ENCODE data around the gene LOXL3.

Gene LOXL3

GRCh38 chr2:74496997-74497776 is 56.6 kb downstream of the LOXL3 start:
- DNase-seq (ENCODE audit: low read depth): no peak
- H3K4me3 ChIP-seq (replicated peaks; ENCODE audit: low read depth, low read length): no peak overlapping the region
- TF ChIP-seq, protein P1, sequence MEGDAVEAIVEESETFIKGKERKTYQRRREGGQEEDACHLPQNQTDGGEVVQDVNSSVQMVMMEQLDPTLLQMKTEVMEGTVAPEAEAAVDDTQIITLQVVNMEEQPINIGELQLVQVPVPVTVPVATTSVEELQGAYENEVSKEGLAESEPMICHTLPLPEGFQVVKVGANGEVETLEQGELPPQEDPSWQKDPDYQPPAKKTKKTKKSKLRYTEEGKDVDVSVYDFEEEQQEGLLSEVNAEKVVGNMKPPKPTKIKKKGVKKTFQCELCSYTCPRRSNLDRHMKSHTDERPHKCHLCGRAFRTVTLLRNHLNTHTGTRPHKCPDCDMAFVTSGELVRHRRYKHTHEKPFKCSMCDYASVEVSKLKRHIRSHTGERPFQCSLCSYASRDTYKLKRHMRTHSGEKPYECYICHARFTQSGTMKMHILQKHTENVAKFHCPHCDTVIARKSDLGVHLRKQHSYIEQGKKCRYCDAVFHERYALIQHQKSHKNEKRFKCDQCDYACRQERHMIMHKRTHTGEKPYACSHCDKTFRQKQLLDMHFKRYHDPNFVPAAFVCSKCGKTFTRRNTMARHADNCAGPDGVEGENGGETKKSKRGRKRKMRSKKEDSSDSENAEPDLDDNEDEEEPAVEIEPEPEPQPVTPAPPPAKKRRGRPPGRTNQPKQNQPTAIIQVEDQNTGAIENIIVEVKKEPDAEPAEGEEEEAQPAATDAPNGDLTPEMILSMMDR (IDR thresholded peaks at IDR 0.05; ENCODE audit: low read length, missing control alignments): no peak

DNA sequence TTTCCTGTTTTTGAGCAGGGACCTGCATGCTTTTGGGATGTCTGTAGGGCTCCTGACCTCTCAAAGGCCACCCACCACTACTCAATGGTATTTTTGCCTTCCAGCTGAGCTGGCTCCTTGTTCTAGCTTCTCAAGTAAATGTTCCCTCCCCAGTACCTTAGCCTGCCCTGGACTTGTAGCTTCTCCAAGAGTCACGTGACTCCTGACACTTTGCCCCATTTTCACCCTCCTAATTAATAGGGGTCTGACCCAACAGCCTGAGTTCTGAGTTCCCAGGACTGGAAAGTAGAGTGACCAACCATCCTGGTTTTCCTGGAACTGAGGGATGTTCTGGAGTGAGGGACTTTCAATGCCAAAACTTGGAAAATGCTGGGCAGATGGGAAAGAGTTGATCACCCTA is 58.3 kb downstream of the LOXL3 start:
- TF ChIP-seq, protein P1 (IDR thresholded peaks at IDR 0.05; ENCODE audit: low read length, missing control alignments): no peak
- H3K4me3 ChIP-seq (replicated peaks; ENCODE audit: low read depth, low read length): no peak overlapping the region
- DNase-seq (ENCODE audit: low read depth): no peak

- no peak for DNase-seq (ENCODE audit: low read depth)
- TF ChIP-seq, protein P1 (IDR thresholded peaks at IDR 0.05; ENCODE audit: low read length, missing control alignments): no peak
- no peak overlapping the region for H3K4me3 ChIP-seq (replicated peaks; ENCODE audit: low read depth, low read length)
These were observed 60.2 kb downstream of the LOXL3 start for GRCh38 chr2:74493546-74493945.

DNA sequence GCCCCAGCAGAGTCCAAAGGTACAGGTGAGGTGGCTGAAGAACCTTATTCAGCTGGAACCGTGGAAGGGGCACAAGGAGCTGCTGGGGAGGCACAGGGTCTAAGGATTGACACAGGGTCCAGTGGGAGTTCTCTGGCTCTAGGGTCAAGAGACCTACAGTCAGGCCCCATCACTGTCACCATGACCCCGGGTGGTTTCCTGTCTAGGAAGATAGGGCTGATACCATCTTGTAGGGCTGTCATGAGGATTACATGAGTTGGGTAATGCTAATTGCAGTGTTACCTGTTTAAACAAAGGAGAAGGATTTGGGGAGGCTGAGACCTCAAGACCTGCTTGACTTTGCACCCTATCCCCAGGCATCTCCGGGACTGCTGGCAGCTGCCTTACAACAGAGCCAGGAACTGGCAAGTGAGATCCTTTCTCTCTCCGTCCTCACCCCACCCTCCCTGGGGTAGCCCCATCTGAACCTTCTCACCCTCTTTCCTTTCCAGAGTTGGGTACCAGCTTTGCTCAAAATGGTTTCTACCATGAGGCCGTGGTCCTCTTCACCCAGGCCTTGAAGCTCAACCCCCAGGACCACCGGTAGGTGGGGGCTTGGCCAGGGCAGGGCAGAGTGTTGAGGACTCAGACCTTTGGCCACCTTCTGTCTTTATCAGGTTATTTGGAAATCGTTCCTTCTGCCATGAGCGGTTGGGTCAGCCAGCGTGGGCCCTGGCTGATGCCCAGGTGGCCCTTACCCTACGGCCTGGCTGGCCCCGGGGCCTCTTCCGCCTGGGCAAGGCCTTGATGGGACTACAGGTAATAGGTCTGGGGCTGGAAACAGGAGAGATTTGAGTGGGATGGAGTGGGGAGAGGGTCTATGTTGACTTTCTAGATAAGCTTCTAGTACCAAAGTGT is 61.8 kb downstream of the LOXL3 start:
- DNase-seq (ENCODE audit: low read depth): no peak
- TF ChIP-seq, protein P1 (IDR thresholded peaks at IDR 0.05; ENCODE audit: low read length, missing control alignments): no peak
- H3K4me3 ChIP-seq (replicated peaks; ENCODE audit: low read depth, low read length): no peak overlapping the region

DNA sequence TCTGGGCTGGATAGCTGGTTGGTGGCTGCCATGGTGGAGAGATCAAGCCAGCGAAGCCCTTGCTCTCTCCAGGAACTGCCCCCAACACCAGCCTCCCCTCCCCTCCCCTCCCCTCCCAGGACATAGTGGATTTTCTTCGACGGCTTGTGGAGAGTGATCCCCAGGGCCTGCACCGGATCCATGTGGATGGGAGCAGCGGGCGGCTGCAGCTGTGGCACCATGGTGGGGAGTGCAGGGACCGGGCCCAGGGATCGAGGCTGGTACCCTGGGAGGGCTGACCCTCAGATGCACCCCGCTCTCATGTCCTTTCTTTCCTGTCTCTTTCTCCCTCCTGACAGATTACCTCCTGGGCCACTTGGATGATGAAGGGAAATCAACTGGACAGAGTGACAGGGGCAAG is 63.8 kb downstream of the LOXL3 start:
- H3K4me3 ChIP-seq (replicated peaks; ENCODE audit: low read depth, low read length): no peak overlapping the region
- no peak for DNase-seq (ENCODE audit: low read depth)
- TF ChIP-seq, protein P1 (IDR thresholded peaks at IDR 0.05; ENCODE audit: low read length, missing control alignments): no peak

DNA sequence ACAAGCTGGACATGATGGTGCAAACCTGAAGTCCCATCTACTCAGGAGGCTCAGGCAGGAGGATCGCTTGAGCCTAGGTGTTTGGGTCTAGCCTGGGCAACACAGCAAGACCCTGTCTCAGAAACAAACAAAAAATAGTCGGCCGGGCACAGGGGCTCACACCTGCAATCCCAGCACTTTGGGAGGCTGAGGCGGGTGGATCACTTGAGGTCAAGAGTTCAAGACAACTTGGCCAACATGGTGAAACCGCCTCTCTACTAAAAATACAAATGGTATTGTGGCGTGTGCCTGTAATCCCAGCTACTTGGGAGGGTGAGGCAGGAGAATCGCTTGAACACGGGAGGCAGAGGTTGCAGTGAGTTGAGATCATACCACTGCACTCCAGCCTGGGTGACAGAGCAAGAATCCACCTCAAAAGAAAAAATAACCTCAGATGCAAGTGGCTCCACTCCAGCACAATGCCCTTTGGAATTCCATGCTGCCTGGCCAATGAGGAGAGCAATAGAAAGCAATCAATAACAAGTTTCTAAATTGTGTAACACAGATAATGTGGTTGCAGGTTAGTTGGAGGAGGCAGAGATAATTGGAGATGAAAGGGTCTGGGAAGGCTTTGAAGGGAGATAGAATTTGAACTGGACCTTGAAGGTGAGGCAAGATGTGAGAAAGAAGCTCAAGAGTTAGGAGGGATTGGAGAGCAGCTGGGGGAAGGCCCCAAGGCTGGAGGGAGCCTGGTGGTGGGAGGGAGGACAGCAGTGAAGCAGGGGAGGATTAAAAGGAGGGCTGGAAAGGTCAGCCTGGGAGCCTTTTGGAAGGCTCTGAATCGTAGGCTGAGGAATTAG is 64.9 kb downstream of the LOXL3 start:
- no peak overlapping the region for H3K4me3 ChIP-seq (replicated peaks; ENCODE audit: low read depth, low read length)
- no peak for DNase-seq (ENCODE audit: low read depth)
- TF ChIP-seq, protein P1 (IDR thresholded peaks at IDR 0.05; ENCODE audit: low read length, missing control alignments): no peak

Data from fibroblast of pulmonary artery (primary cell).